HCT116 (cell line): ENCODE measurements around the gene OR4K5. TPM values are rescaled to one million over a fixed set of nuclear protein-coding genes. Genes with fewer than 3 reads are reported as not detected.

ENCODE experiments used
- ATAC-seq: fragments of 200-7000 bp; cut with Tn5 transposase; 2 replicates; pipeline ENCODE4 v1.9.1; 2020; ENCODE audit warnings: mild to moderate bottlenecking, moderate library complexity
- BruUV-seq: library from RNA; stranded (reverse); fragments of 400-500 nt; replicated peaks from 2 replicates; lab custom pipeline; 2021; lab: Mats Ljungman, UMichigan
- CTCF ChIA-PET: fragments of 300-600 bp; sonication (Branson Sonifier 250); formaldehyde crosslinking; loops from one replicate; lab custom pipeline; 2021; ENCODE audit warnings: antibody characterized with exemption; lab: Charles Lee
- POLR2A ChIA-PET: fragments of 300-600, 350-600 bp; sonication (Branson Sonifier 250); formaldehyde crosslinking; loops from one replicate; lab custom pipeline; 2021; ENCODE audit warnings: antibody characterized with exemption; lab: Charles Lee
- RAD21 ChIA-PET, 2 experiments: fragments of 300-600 bp; sonication (Branson Sonifier 250); formaldehyde crosslinking; loops; one replicate each; lab custom pipeline; 2023; ENCODE audit warnings: low total read pairs in 2 of 2; ENCODE audit not compliant: uncharacterized antibody in 2 of 2, unreplicated experiment in 2 of 2, low non-redundant PET in 1 of 2; lab: Charles Lee
- DNase-seq: peaks from one replicate; pipeline ENCODE4 v3.0.0-alpha.2; 2010; ENCODE audit warnings: low read depth, low spot score
- H2AFZ ChIP-seq: fragments of 200-600 bp; shearing (Covaris generic), sonication (generic); 2 replicates; pipeline ENCODE4 v1.6.1; 2017; ENCODE audit warnings: low read depth, mixed run types, mixed read lengths, antibody characterized with exemption, low read length; ENCODE audit not compliant: poor library complexity, severe bottlenecking
- H3K27ac ChIP-seq: 2 replicates; pipeline ENCODE4 v1.5.1; 2012; ENCODE audit warnings: low read depth, low read length
- H3K27me3 ChIP-seq: fragments of 200-600 bp; sonication (generic); 2 replicates; pipeline ENCODE4 v1.6.1; 2016; ENCODE audit warnings: mixed run types, low read length, mixed read lengths; ENCODE audit not compliant: insufficient read depth
- H3K36me3 ChIP-seq, 2 experiments: fragments of 200-500 bp in 1 of 2; fragments of 200-600 bp in 1 of 2; sonication (Bioruptor generic) in 1 of 2; sonication (generic) in 1 of 2; 2 replicates each; pipeline versions ENCODE4 v1.5.1 to v1.6.1; 2014 to 2016; ENCODE audit warnings: low read length in 2 of 2, inconsistent platforms in 1 of 2, mixed read lengths in 1 of 2, mixed run types in 1 of 2; ENCODE audit not compliant: insufficient read depth in 2 of 2, control insufficient read depth in 1 of 2
- H3K4me1 ChIP-seq, 2 experiments: fragments of 200-600 bp in 1 of 2; sonication (generic) in 1 of 2; 2 replicates each; pipeline versions ENCODE4 v1.5.1 to v1.6.1; 2012 to 2017; ENCODE audit warnings: low read length in 2 of 2, inconsistent platforms in 1 of 2, mild to moderate bottlenecking in 1 of 2, mixed read lengths in 1 of 2, mixed run types in 1 of 2, moderate library complexity in 1 of 2; ENCODE audit not compliant: insufficient read depth in 2 of 2, control insufficient read depth in 1 of 2
- H3K4me2 ChIP-seq: fragments of 200-600 bp; sonication (generic); 2 replicates; pipeline ENCODE4 v1.6.1; 2017; ENCODE audit warnings: mixed run types, low read length, mixed read lengths
- H3K4me3 ChIP-seq, 2 experiments: fragments of 200-600 bp in 1 of 2; sonication (generic) in 1 of 2; replicated peaks in 1 of 2; 2 replicates each; pipeline ENCODE4 v1.5.1; 2011 to 2016; ENCODE audit warnings: low read length in 2 of 2, control low read depth in 1 of 2, low read depth in 1 of 2, mild to moderate bottlenecking in 1 of 2, mixed read lengths in 1 of 2, mixed run types in 1 of 2
- H3K79me2 ChIP-seq: fragments of 200-600 bp; sonication (generic); 2 replicates; pipeline ENCODE4 v1.6.1; 2017; ENCODE audit warnings: mild to moderate bottlenecking, mixed run types, low read length, moderate library complexity, mixed read lengths; ENCODE audit not compliant: insufficient read depth
- H3K9ac ChIP-seq: fragments of 200-600 bp; sonication (generic); 2 replicates; pipeline ENCODE4 v1.6.1; 2016; ENCODE audit warnings: low read length, mixed read lengths
- H3K9me2 ChIP-seq: fragments of 200-600 bp; sonication (generic), shearing (Covaris generic); 2 replicates; pipeline ENCODE4 v1.6.1; 2017; ENCODE audit warnings: mixed run types, mild to moderate bottlenecking, moderate library complexity; ENCODE audit not compliant: insufficient read depth
- H3K9me3 ChIP-seq, 2 experiments: fragments of 200-500 bp in 1 of 2; fragments of 200-600 bp in 1 of 2; sonication (Bioruptor generic) in 1 of 2; sonication (generic) in 1 of 2; 2 replicates each; pipeline ENCODE4 v1.6.1; 2014 to 2017; ENCODE audit warnings: low read length in 2 of 2, mixed read lengths in 2 of 2, inconsistent platforms in 1 of 2, low read depth in 1 of 2, mild to moderate bottlenecking in 1 of 2, mixed run types in 1 of 2, moderate library complexity in 1 of 2; ENCODE audit not compliant: control insufficient read depth in 1 of 2, insufficient read depth in 1 of 2
- H4K20me1 ChIP-seq: fragments of 200-600 bp; sonication (generic), shearing (Covaris generic); 2 replicates; pipeline ENCODE4 v1.6.1; 2017; ENCODE audit warnings: mixed run types, mild to moderate bottlenecking, moderate library complexity; ENCODE audit not compliant: insufficient read depth
- ATF3 ChIP-seq: IDR thresholded peaks from 2 replicates; pipeline ENCODE4 v1.6.1; 2012
- CTCF ChIP-seq, 3 experiments: fragments of 200-600 bp in 1 of 3; sonication (generic) in 1 of 3; IDR thresholded peaks in 2 of 3; conservative IDR thresholded peaks in 1 of 3; 2 replicates each; pipeline ENCODE4 v1.5.1; 2012 to 2017; ENCODE audit warnings: low read depth in 2 of 3, low read length in 2 of 3, antibody characterized with exemption in 1 of 3, borderline replicate concordance in 1 of 3, control low read depth in 1 of 3, mild to moderate bottlenecking in 1 of 3, mixed read lengths in 1 of 3, mixed run types in 1 of 3, moderate library complexity in 1 of 3; ENCODE audit not compliant: insufficient read depth in 1 of 3
- EGR1 ChIP-seq: IDR thresholded peaks from 2 replicates; pipeline ENCODE4 v1.6.1; 2012; ENCODE audit warnings: low read depth
- JUND ChIP-seq: IDR thresholded peaks from 2 replicates; pipeline ENCODE4 v1.6.1; 2012
- POLR2AphosphoS5 ChIP-seq: IDR thresholded peaks from 2 replicates; pipeline ENCODE4 v1.6.1; 2011; ENCODE audit warnings: mild to moderate bottlenecking, low read depth, low read length, moderate library complexity
- REST ChIP-seq: IDR thresholded peaks from 2 replicates; pipeline ENCODE4 v1.6.1; 2012; ENCODE audit warnings: low read depth
- SP1 ChIP-seq: IDR thresholded peaks from 2 replicates; pipeline ENCODE4 v1.6.1; 2012; ENCODE audit warnings: low read depth
- YY1 ChIP-seq: IDR thresholded peaks from 2 replicates; pipeline ENCODE4 v1.6.1; 2011; ENCODE audit warnings: low read length, low read depth, moderate library complexity, mild to moderate bottlenecking; ENCODE audit not compliant: insufficient replicate concordance; ENCODE audit errors: extremely low read depth
- intact Hi-C: fragments of 100-400 bp; cut with micrococcal nuclease; formaldehyde crosslinking; loops from 2 replicates; pipeline ENCODE4 v1.10.0; 2022
- total RNA-seq: library from RNA; stranded (reverse); gene quantifications from one replicate; pipeline ENCODE4 v1.2.1, GENCODE V29; 2021; ENCODE audit not compliant: unreplicated experiment

The OR4K5 gene
- total RNA-seq, 1 experiment from 2014 or later: not detected

GRCh38 chr14:19873178-19873577, 47.2 kb upstream of the OR4K5 start:
- Histone ChIP-seq H3K9ac (no peak overlapping the region), H3K9me3 (peaks cover 28 to 43% of the 10 kb centered on the region in 2 experiments; a peak in 3 of 4 replicates), H3K4me2 (no peak overlapping the region), H3K27me3 (no peaks in the 10 kb centered on the region), H2AFZ (no peak overlapping the region), H3K27ac (no peak overlapping the region), H3K4me3 (no peak overlapping the region), H4K20me1 (no peaks in the 10 kb centered on the region), H3K79me2 (no peaks in the 10 kb centered on the region), H3K36me3 (no peaks in the 10 kb centered on the region), H3K4me1 (no peaks in the 10 kb centered on the region; a peak in 1 of 4 replicates), H3K9me2 (no peaks in the 10 kb centered on the region)
- no TSS peak for BruUV-seq
- POLR2A ChIA-PET: no interaction called here
- RAD21 ChIA-PET: no interaction called here
- TF ChIP-seq POLR2AphosphoS5 (no peak), REST (no peak), CTCF (IDR thresholded peaks at IDR 0.05 in 2 of 3, conservative IDR thresholded peaks at IDR 0.05 in 1 of 3; ENCODE audit: borderline replicate concordance in 1 of 3, insufficient read depth in 1 of 3, low read depth in 2 of 3, low read length in 2 of 3) (no peak), YY1 (no peak), ATF3 (no peak), JUND (no peak), SP1 (no peak), EGR1 (no peak)
- no peak for DNase-seq
- intact Hi-C loops: no loop called here
- CTCF ChIA-PET: no interaction called here
- no peak for ATAC-seq
